Measurements from ENCODE around the gene NR3C2.

The NR3C2 gene

DNA sequence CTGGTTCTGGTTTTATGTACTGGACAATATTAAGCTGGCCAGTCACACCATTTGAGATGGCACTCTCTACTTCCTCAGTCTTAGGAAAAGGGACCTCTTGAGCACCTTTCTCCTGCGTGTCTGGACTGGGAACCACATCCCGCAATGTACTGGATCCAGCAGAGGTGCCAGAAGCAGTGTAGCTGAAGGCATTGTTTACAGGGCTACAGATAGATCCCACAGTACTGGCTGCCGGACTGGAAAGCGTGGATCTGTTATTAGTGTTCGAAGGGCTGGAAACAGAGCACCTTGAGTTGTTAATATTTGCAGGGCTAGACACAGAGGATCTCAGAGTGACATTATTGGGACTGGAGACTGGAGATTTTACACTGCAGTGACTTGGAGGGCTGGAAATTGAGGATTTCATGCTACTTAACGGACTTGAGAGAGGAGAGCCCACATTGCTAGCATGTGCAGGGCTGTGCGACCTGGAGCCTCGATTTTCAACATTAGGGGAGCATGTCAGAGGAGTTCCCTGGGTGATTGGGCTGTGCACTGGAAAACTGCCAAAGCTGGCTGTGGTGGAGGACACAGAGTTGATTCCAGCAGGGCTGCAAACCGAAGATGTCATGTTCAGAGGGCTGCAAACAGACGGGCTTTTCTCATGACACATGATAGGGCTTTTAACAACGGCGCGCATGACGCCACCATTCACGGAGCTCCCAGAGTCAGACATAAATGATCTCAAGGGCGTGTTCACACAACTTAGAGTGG lies 6.4 kb downstream of the NR3C2 start:
- DNase-seq (ENCODE audit: low read depth, low spot score): no peak

DNA sequence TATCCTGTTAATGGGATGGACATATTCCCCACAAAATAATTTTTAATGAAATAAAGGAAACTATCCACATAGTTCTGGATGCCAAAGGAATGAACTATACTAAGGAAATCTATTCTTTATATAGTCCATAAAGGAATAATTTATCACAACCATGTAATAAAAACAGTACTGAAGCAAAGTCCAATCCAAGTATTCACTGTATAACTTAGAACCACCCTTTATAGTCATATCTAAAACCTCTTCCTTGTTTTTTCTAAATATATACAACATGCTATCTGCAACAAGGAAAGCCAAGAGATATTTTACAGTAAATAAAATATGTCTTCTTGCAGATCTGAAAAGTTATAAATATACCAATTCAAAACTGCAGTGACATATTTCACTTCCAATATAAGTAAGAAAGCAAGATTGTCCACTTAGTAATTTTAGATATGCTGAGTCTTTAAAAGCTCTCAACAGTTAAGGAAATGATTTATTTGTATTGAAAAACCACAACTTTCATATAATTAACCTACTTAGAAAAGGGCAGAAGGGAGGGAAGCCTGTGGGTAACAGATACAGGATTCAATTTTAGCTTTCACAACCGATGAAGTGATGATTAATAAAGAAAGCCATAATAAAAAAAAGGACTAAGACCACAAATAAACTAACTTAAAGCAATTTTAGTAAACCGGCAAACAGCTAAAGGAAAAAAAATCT lies 8.0 kb downstream of the NR3C2 start:
- DNase-seq (ENCODE audit: low read depth, low spot score): no peak

- no peak for DNase-seq (ENCODE audit: low read depth, low spot score)
Observed at GRCh38 chr4:148431401-148431800, 10.8 kb downstream of the NR3C2 start.

GRCh38 chr4:148430854-148431253 lies 11.4 kb downstream of the NR3C2 start:
- no peak for DNase-seq (ENCODE audit: low read depth, low spot score)

- no peak for DNase-seq (ENCODE audit: low read depth, low spot score)
Observed at GRCh38 chr4:148429206-148429605, 13.0 kb downstream of the NR3C2 start.

- DNase-seq (ENCODE audit: low read depth, low spot score): no peak
Observed at GRCh38 chr4:148426643-148427042, 15.6 kb downstream of the NR3C2 start.

DNA sequence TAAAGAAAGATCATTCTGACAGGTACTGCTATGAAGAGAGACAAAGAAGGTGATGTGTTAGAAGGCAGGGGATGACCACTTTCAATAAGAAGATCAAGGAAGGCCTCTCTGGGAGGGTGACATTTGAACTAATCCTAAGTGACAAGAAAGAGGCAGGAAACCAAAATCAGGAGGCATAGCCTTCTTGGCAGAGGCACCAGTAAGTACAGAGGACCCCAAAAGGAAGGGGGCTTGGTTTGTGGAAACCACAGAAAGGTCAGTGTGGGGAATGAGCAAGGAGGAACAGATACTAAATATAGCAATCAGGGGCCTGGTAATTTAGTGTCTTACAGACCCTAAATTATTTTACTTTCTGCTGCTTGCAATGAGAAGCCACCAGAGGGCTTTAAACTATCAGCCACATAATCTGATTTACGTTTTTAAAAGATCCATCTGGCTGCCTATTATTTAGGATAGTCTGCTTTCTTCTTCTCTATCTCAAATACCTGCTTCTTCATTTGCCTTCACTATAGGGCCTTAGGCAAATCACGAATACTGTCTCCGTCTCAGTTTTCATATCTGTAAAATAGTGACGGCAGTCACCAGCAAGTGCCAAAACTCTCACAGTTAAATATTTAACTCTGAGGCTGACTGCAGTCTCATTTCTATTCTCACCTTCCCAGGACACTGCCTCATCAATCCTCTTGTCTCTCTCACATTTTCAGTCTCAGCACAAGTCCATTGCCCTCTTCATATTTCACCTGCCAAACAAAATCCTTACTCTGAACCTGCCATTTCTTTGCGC lies 16.7 kb downstream of the NR3C2 start:
- DNase-seq (ENCODE audit: low read depth, low spot score): no peak

- DNase-seq (ENCODE audit: low read depth, low spot score): no peak
Observed at GRCh38 chr4:148420397-148420796, 21.8 kb downstream of the NR3C2 start.

- no peak for DNase-seq (ENCODE audit: low read depth, low spot score)
Observed at GRCh38 chr4:148415500-148415899, 26.7 kb downstream of the NR3C2 start.

- DNase-seq (ENCODE audit: low read depth, low spot score): no peak
Observed at GRCh38 chr4:148412460-148412994, 29.7 kb downstream of the NR3C2 start.

DNA sequence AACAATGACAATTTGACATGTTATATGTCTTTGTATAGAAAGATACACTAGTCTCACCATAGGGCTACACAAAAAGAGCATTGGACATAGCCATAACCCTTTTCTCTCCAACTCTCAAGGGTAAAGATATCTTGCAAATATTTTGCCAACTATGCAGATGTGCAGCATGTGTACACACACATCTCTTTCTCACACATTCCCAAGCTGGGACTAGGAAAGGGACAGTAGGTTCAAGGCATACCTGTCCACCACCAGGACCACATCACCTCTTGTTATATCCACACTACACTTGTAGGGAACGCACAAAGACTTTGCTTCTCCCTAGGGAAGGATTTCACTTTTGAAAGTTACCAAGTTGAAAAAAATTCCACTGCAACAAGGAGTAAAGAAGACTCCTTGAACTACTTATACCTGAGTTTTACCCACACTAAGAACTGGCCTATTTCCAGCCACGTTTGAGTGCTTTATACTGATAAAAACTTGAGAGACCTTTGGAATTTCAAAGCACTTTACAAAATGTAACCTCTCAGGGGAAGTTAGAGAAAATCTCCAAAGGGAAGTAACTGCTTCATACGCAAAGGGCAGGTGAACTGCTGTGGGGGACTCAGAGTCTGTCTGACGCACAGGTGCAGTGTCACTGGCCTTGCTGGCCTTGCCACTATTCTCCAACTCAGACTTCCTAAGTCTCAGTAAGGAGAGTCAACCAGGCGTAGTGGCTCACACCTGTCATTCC lies 36.9 kb downstream of the NR3C2 start:
- no peak for DNase-seq (ENCODE audit: low read depth, low spot score)

DNA sequence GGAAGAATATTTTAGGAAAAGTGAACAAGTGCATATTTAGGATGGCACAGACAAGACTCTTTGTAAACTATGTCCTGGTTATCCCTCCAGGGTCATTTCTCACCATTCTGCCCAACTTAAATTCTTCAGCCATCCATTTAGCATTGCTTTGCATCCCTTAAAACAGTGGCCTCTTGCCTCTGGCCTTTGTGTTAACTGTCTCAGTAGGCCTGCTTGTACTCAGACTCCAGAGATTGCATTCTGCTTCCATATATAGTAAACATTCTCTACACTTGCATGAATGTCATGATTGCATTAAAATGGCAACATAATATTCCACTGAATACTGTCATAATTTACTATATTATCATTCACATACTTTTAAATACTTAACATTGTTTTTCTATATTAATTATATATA lies 43.2 kb downstream of the NR3C2 start:
- no peak for DNase-seq (ENCODE audit: low read depth, low spot score)

- DNase-seq (ENCODE audit: low read depth, low spot score): no peak
Observed at GRCh38 chr4:148397771-148398170, 44.4 kb downstream of the NR3C2 start.

- DNase-seq (ENCODE audit: low read depth, low spot score): no peak
Observed at GRCh38 chr4:148396986-148397673, 45.1 kb downstream of the NR3C2 start.

- no peak for DNase-seq (ENCODE audit: low read depth, low spot score)
Observed at GRCh38 chr4:148395771-148396170, 46.4 kb downstream of the NR3C2 start.

DNA sequence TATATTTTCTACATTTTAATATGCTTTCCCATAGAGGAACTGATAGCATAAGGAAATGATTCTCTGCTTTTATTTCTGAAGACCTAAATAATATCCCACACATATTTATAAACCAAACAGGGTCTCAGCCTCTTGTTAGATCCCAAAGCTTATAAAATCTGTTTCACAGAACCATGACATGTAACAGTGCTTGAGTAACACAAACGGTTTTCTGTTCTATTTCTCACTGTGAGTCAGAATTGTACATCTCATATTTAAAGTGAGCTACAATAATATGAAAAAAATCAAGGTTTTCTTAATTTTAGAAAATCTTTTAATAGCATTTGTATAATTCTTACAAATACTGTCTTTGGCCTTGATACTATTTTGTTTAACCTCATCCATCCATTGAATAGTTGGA lies 51.2 kb downstream of the NR3C2 start:
- DNase-seq (ENCODE audit: low read depth, low spot score): no peak

GRCh38 chr4:148390311-148390710 lies 51.9 kb downstream of the NR3C2 start:
- no peak for DNase-seq (ENCODE audit: low read depth, low spot score)

DNA sequence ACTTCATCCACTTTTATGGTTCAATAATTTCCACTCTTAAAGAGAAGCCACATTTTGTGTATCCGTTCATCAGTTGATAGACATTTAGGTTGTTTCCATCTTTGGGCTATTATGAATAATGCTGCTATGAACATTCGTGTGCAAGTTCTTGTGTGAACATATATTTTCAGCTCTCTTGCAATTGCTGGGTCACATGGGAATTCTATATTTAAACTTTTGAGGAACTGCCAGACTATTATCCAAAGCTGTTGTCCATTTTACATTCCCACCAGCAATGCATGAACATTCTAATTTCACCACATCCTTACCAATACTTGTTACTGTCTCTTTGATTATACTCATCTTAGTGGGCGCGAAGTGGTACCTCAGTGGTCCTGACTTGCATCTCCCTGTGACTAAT lies 61.9 kb downstream of the NR3C2 start:
- DNase-seq (ENCODE audit: low read depth, low spot score): no peak

- DNase-seq (ENCODE audit: low read depth, low spot score): no peak
Observed at GRCh38 chr4:148376151-148376550, 66.1 kb downstream of the NR3C2 start.

DNA sequence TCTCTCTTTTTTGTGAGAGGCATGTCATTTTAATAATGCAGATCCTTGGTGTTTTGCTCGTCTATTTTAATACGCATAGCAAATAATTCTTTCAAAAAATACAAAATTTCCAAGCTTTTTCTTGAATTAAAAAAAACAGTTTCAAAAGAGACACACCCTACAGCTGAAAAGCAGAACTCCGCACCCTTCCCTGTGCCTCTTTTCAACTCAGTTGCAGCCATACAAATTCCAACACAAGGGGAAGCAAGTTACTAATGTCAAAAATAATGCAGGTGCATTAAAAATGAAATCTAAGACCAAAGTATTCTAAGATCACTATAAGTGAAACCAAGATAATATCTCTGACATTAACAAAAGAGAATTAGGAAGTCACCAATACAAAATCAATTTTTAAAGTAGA lies 66.6 kb downstream of the NR3C2 start:
- no peak for DNase-seq (ENCODE audit: low read depth, low spot score)

GRCh38 chr4:148373093-148373492 lies 69.1 kb downstream of the NR3C2 start:
- DNase-seq (ENCODE audit: low read depth, low spot score): no peak
